Ramos (cell line): ENCODE data around the gene AGAP1.

ENCODE experiments used
- in situ Hi-C: fragments of 300-500 bp; cut with MboI; formaldehyde crosslinking; loops from one replicate; pipeline ENCODE4 v1.14.3; 2022; ENCODE audit warnings: low sequenced_read_pairs; ENCODE audit not compliant: unreplicated experiment

The AGAP1 gene

GRCh38 chr2:236161082-236161462 lies 667.2 kb downstream of the AGAP1 start:
- in situ Hi-C loops, result no loop called here

- in situ Hi-C loops, result no loop called here
These were observed 667.7 kb downstream of the AGAP1 start for GRCh38 chr2:236161531-236161930.

- in situ Hi-C loops, result no loop called here
These were observed 668.4 kb downstream of the AGAP1 start for GRCh38 chr2:236162031-236162845.

- in situ Hi-C loops, result no loop called here
These were observed 669.1 kb downstream of the AGAP1 start for GRCh38 chr2:236162882-236163470.

GRCh38 chr2:236163471-236164200 lies 669.8 kb downstream of the AGAP1 start:
- in situ Hi-C loops, result no loop called here

GRCh38 chr2:236164201-236164924 lies 670.5 kb downstream of the AGAP1 start:
- in situ Hi-C loops, result no loop called here

- in situ Hi-C loops, result no loop called here
These were observed 671.3 kb downstream of the AGAP1 start for GRCh38 chr2:236164925-236165841.

GRCh38 chr2:236165842-236166795 lies 672.3 kb downstream of the AGAP1 start:
- in situ Hi-C loops, result no loop called here

GRCh38 chr2:236166796-236167296 lies 673.0 kb downstream of the AGAP1 start:
- in situ Hi-C loops, result no loop called here

- in situ Hi-C loops, result no loop called here
These were observed 673.7 kb downstream of the AGAP1 start for GRCh38 chr2:236167297-236168109.

GRCh38 chr2:236168110-236169080 lies 674.6 kb downstream of the AGAP1 start, which contains the start of gene GBX2:
TSS of gene GBX2 (minus strand) at chr2:236168386. CDS start at chr2:236167971, 415 bp downstream.
- in situ Hi-C loops, result no loop called here

GRCh38 chr2:236169151-236169721 lies 675.4 kb downstream of the AGAP1 start:
- in situ Hi-C loops, result no loop called here

GRCh38 chr2:236169741-236170589 lies 676.1 kb downstream of the AGAP1 start:
- in situ Hi-C loops, result no loop called here

- in situ Hi-C loops, result no loop called here
These were observed 676.8 kb downstream of the AGAP1 start for GRCh38 chr2:236170590-236171165.
